ENCODE data around the gene USP13. TPM values are rescaled to one million over a fixed set of nuclear protein-coding genes. Genes with fewer than 3 reads are reported as not detected.

USP13 gene
- total RNA-seq (10 to 100 TPM; 42.0 to 50.3 TPM), polyA plus RNA-seq (ENCODE audit: insufficient read depth, low read depth, low replicate concordance) (17.6 TPM)
- long read RNA-seq, donor 1, full-length matches to known transcripts = 1 of 19 reads
- long read RNA-seq, donor 1, partial matches to known transcripts = 18 of 19 reads
- long read RNA-seq, donor 1, other reads (novel, unspliced or antisense) = 0 of 19 reads
- long read RNA-seq, donor 2, full-length matches to known transcripts = 1 of 1 reads
- long read RNA-seq, donor 2, partial matches to known transcripts = 0 of 1 reads
- long read RNA-seq, donor 2, other reads (novel, unspliced or antisense) = 0 of 1 reads

GRCh38 chr3:179652447-179653095 lies at the start of gene USP13:
TSS of gene USP13 (plus strand) at chr3:179653040. CDS start at chr3:179653226, 186 bp downstream.
- intact Hi-C loops (cut with DNase I; ENCODE audit: low total_unique reads) = no loop called here

GRCh38 chr3:179603321-179603720 lies 49.5 kb upstream of the USP13 start:
- no peaks in the 10 kb centered on the region for H3K36me3 ChIP-seq (ENCODE audit: low read depth, missing control alignments)
- H3K4me3 ChIP-seq = no peak overlapping the region
- no peaks in the 10 kb centered on the region for H3K27me3 ChIP-seq
- peaks cover 7% of the 10 kb centered on the region for H3K4me1 ChIP-seq
- 38 to 56% methylated on average over 4 of the region's 4 CpGs for WGBS, 2 donors
- TF ChIP-seq POLR2A (IDR thresholded peaks at IDR 0.05) (no peak), CTCF (IDR thresholded peaks at IDR 0.05) (no peak)
- no peak for DNase-seq
- H3K9me3 ChIP-seq = no peaks in the 10 kb centered on the region
- intact Hi-C loops (cut with DNase I; ENCODE audit: low total_unique reads) = no loop called here
- H3K27ac ChIP-seq = no peak overlapping the region

More at GRCh38 chr3:179652447-179653095, at the start of gene USP13:
- Histone ChIP-seq H3K9me3 (no peaks in the 10 kb centered on the region), H3K27ac (peak within 1 kb of the TSS; percentile 85 to 95), H3K4me3 (peak within 1 kb of the TSS; percentile 77 to 88), H3K4me1 (peaks cover 5% of the 10 kb centered on the region), H3K27me3 (no peaks in the 10 kb centered on the region), H3K36me3 (ENCODE audit: low read depth, missing control alignments) (no peaks in the 10 kb centered on the region)
- TF ChIP-seq POLR2A (IDR thresholded peaks at IDR 0.05) (no peak), CTCF (IDR thresholded peaks at IDR 0.05) (peak in 1 of 3 experiments; percentile 1)
- peak; percentile 69 for DNase-seq
- 0% methylated on average over 15 to 37 of the region's 56 CpGs for WGBS, 2 donors

- Histone ChIP-seq H3K4me1 (peaks cover 7% of the 10 kb centered on the region), H3K27me3 (no peaks in the 10 kb centered on the region), H3K27ac (peak overlapping the region; percentile 89 to 92), H3K36me3 (ENCODE audit: low read depth, missing control alignments) (no peaks in the 10 kb centered on the region), H3K4me3 (peak overlapping the region; percentile 75 to 83), H3K9me3 (no peaks in the 10 kb centered on the region)
- no peak for DNase-seq
- intact Hi-C loops (cut with DNase I; ENCODE audit: low total_unique reads) = no loop called here
- TF ChIP-seq POLR2A (IDR thresholded peaks at IDR 0.05) (no peak), CTCF (IDR thresholded peaks at IDR 0.05) (no peak)
- whole genome bisulfite sequencing, 2 donors = 0 to 1% methylated on average over 3 of the region's 3 CpGs
These were observed 49.0 kb upstream of the USP13 start for GRCh38 chr3:179603831-179604230.

GRCh38 chr3:179604321-179605078 lies 48.3 kb upstream of the USP13 start, which contains the start of the genes MRPL47 and NDUFB5:
TSS of gene MRPL47 (minus strand) at chr3:179604638. CDS start at chr3:179604624, 14 bp downstream.
TSS of gene NDUFB5 (plus strand) at chr3:179604794. CDS start at chr3:179604816, 22 bp downstream.
- DNase-seq = peak; percentile 98
- intact Hi-C loops (cut with DNase I; ENCODE audit: low total_unique reads) = no loop called here
- Histone ChIP-seq H3K9me3 (no peaks in the 10 kb centered on the region), H3K27me3 (no peaks in the 10 kb centered on the region), H3K4me3 (peak within 1 kb of the TSS; percentile 75 to 83), H3K4me1 (peaks cover 7% of the 10 kb centered on the region), H3K36me3 (ENCODE audit: low read depth, missing control alignments) (no peaks in the 10 kb centered on the region), H3K27ac (peak within 1 kb of the TSS; percentile 89 to 92)
- 0% methylated on average over 29 to 45 of the region's 45 CpGs for WGBS, 2 donors
- no peak for TF ChIP-seq CTCF (IDR thresholded peaks at IDR 0.05)
- peak; percentile 22 for TF ChIP-seq POLR2A (IDR thresholded peaks at IDR 0.05)

Data from testis (tissue), 5 donors.